HCT116 (cell line): ENCODE measurements around the gene AGK. TPM values are rescaled to one million over a fixed set of nuclear protein-coding genes. Genes with fewer than 3 reads are reported as not detected.

Source experiments
- ATAC-seq: fragments of 200-7000 bp; cut with Tn5 transposase; 2 replicates; pipeline ENCODE4 v1.9.1; 2020; ENCODE audit warnings: mild to moderate bottlenecking, moderate library complexity
- BruUV-seq: library from RNA; stranded (reverse); fragments of 400-500 nt; replicated peaks from 2 replicates; lab custom pipeline; 2021; lab: Mats Ljungman, UMichigan
- CTCF ChIA-PET: fragments of 300-600 bp; sonication (Branson Sonifier 250); formaldehyde crosslinking; loops from one replicate; lab custom pipeline; 2021; ENCODE audit warnings: antibody characterized with exemption; lab: Charles Lee
- POLR2A ChIA-PET: fragments of 300-600, 350-600 bp; sonication (Branson Sonifier 250); formaldehyde crosslinking; loops from one replicate; lab custom pipeline; 2021; ENCODE audit warnings: antibody characterized with exemption; lab: Charles Lee
- RAD21 ChIA-PET, 2 experiments: fragments of 300-600 bp; sonication (Branson Sonifier 250); formaldehyde crosslinking; loops; one replicate each; lab custom pipeline; 2023; ENCODE audit warnings: low total read pairs in 2 of 2; ENCODE audit not compliant: uncharacterized antibody in 2 of 2, unreplicated experiment in 2 of 2, low non-redundant PET in 1 of 2; lab: Charles Lee
- DNase-seq: peaks from one replicate; pipeline ENCODE4 v3.0.0-alpha.2; 2010; ENCODE audit warnings: low read depth, low spot score
- H2AFZ ChIP-seq: fragments of 200-600 bp; shearing (Covaris generic), sonication (generic); 2 replicates; pipeline ENCODE4 v1.6.1; 2017; ENCODE audit warnings: low read depth, mixed run types, mixed read lengths, antibody characterized with exemption, low read length; ENCODE audit not compliant: poor library complexity, severe bottlenecking
- H3K27ac ChIP-seq: 2 replicates; pipeline ENCODE4 v1.5.1; 2012; ENCODE audit warnings: low read depth, low read length
- H3K27me3 ChIP-seq: fragments of 200-600 bp; sonication (generic); 2 replicates; pipeline ENCODE4 v1.6.1; 2016; ENCODE audit warnings: mixed run types, low read length, mixed read lengths; ENCODE audit not compliant: insufficient read depth
- H3K36me3 ChIP-seq, 2 experiments: fragments of 200-500 bp in 1 of 2; fragments of 200-600 bp in 1 of 2; sonication (Bioruptor generic) in 1 of 2; sonication (generic) in 1 of 2; 2 replicates each; pipeline versions ENCODE4 v1.5.1 to v1.6.1; 2014 to 2016; ENCODE audit warnings: low read length in 2 of 2, inconsistent platforms in 1 of 2, mixed read lengths in 1 of 2, mixed run types in 1 of 2; ENCODE audit not compliant: insufficient read depth in 2 of 2, control insufficient read depth in 1 of 2
- H3K4me1 ChIP-seq, 2 experiments: fragments of 200-600 bp in 1 of 2; sonication (generic) in 1 of 2; 2 replicates each; pipeline versions ENCODE4 v1.5.1 to v1.6.1; 2012 to 2017; ENCODE audit warnings: low read length in 2 of 2, inconsistent platforms in 1 of 2, mild to moderate bottlenecking in 1 of 2, mixed read lengths in 1 of 2, mixed run types in 1 of 2, moderate library complexity in 1 of 2; ENCODE audit not compliant: insufficient read depth in 2 of 2, control insufficient read depth in 1 of 2
- H3K4me2 ChIP-seq: fragments of 200-600 bp; sonication (generic); 2 replicates; pipeline ENCODE4 v1.6.1; 2017; ENCODE audit warnings: mixed run types, low read length, mixed read lengths
- H3K4me3 ChIP-seq, 2 experiments: fragments of 200-600 bp in 1 of 2; sonication (generic) in 1 of 2; replicated peaks in 1 of 2; 2 replicates each; pipeline ENCODE4 v1.5.1; 2011 to 2016; ENCODE audit warnings: low read length in 2 of 2, control low read depth in 1 of 2, low read depth in 1 of 2, mild to moderate bottlenecking in 1 of 2, mixed read lengths in 1 of 2, mixed run types in 1 of 2
- H3K79me2 ChIP-seq: fragments of 200-600 bp; sonication (generic); 2 replicates; pipeline ENCODE4 v1.6.1; 2017; ENCODE audit warnings: mild to moderate bottlenecking, mixed run types, low read length, moderate library complexity, mixed read lengths; ENCODE audit not compliant: insufficient read depth
- H3K9ac ChIP-seq: fragments of 200-600 bp; sonication (generic); 2 replicates; pipeline ENCODE4 v1.6.1; 2016; ENCODE audit warnings: low read length, mixed read lengths
- H3K9me2 ChIP-seq: fragments of 200-600 bp; sonication (generic), shearing (Covaris generic); 2 replicates; pipeline ENCODE4 v1.6.1; 2017; ENCODE audit warnings: mixed run types, mild to moderate bottlenecking, moderate library complexity; ENCODE audit not compliant: insufficient read depth
- H3K9me3 ChIP-seq, 2 experiments: fragments of 200-500 bp in 1 of 2; fragments of 200-600 bp in 1 of 2; sonication (Bioruptor generic) in 1 of 2; sonication (generic) in 1 of 2; 2 replicates each; pipeline ENCODE4 v1.6.1; 2014 to 2017; ENCODE audit warnings: low read length in 2 of 2, mixed read lengths in 2 of 2, inconsistent platforms in 1 of 2, low read depth in 1 of 2, mild to moderate bottlenecking in 1 of 2, mixed run types in 1 of 2, moderate library complexity in 1 of 2; ENCODE audit not compliant: control insufficient read depth in 1 of 2, insufficient read depth in 1 of 2
- H4K20me1 ChIP-seq: fragments of 200-600 bp; sonication (generic), shearing (Covaris generic); 2 replicates; pipeline ENCODE4 v1.6.1; 2017; ENCODE audit warnings: mixed run types, mild to moderate bottlenecking, moderate library complexity; ENCODE audit not compliant: insufficient read depth
- ATF3 ChIP-seq: IDR thresholded peaks from 2 replicates; pipeline ENCODE4 v1.6.1; 2012
- CBX3 ChIP-seq: IDR thresholded peaks from 2 replicates; pipeline ENCODE4 v1.6.1; 2012; ENCODE audit warnings: low read depth
- CEBPB ChIP-seq: IDR thresholded peaks from 2 replicates; pipeline ENCODE4 v1.6.1; 2012; ENCODE audit warnings: low read depth
- ELF1 ChIP-seq: IDR thresholded peaks from 2 replicates; pipeline ENCODE4 v1.6.1; 2012; ENCODE audit warnings: low read depth, borderline replicate concordance
- EZH2 ChIP-seq: fragments of 200-600 bp; sonication (generic); IDR thresholded peaks from 2 replicates; pipeline ENCODE4 v1.6.1; 2017; ENCODE audit warnings: antibody characterized with exemption, mixed run types
- MAX ChIP-seq: IDR thresholded peaks from 2 replicates; pipeline ENCODE4 v1.6.1; 2012
- RAD21 ChIP-seq: IDR thresholded peaks from 2 replicates; pipeline ENCODE4 v1.6.1; 2012; ENCODE audit warnings: low read depth, mild to moderate bottlenecking
- REST ChIP-seq: IDR thresholded peaks from 2 replicates; pipeline ENCODE4 v1.6.1; 2012; ENCODE audit warnings: low read depth
- SIN3A ChIP-seq: IDR thresholded peaks from 2 replicates; pipeline ENCODE4 v1.6.1; 2012; ENCODE audit warnings: low read depth
- SP1 ChIP-seq: IDR thresholded peaks from 2 replicates; pipeline ENCODE4 v1.6.1; 2012; ENCODE audit warnings: low read depth
- SRF ChIP-seq: IDR thresholded peaks from 2 replicates; pipeline ENCODE4 v1.6.1; 2012; ENCODE audit warnings: low read depth
- TCF7L2 ChIP-seq: IDR thresholded peaks from 2 replicates; pipeline ENCODE4 v1.7.0; 2011; ENCODE audit warnings: borderline replicate concordance, inconsistent platforms; ENCODE audit not compliant: insufficient read depth, insufficient read length; ENCODE audit errors: extremely low read depth
- YY1 ChIP-seq: IDR thresholded peaks from 2 replicates; pipeline ENCODE4 v1.6.1; 2011; ENCODE audit warnings: low read length, low read depth, moderate library complexity, mild to moderate bottlenecking; ENCODE audit not compliant: insufficient replicate concordance; ENCODE audit errors: extremely low read depth
- ZBTB33 ChIP-seq: IDR thresholded peaks from 2 replicates; pipeline ENCODE4 v1.6.1; 2011; ENCODE audit warnings: mild to moderate bottlenecking, low read length, moderate library complexity; ENCODE audit not compliant: insufficient replicate concordance; ENCODE audit errors: extremely low read depth
- ZFX ChIP-seq: fragments of 450-650 bp; IDR thresholded peaks from 2 replicates; pipeline ENCODE4 v1.6.1; 2017
- ZNF274 ChIP-seq: fragments of 200-500 bp; sonication (Bioruptor generic); IDR thresholded peaks from 2 replicates; pipeline ENCODE4 v1.6.1; 2014; ENCODE audit warnings: mild to moderate bottlenecking, low read depth, low read length, inconsistent platforms
- intact Hi-C: fragments of 100-400 bp; cut with micrococcal nuclease; formaldehyde crosslinking; loops from 2 replicates; pipeline ENCODE4 v1.10.0; 2022
- total RNA-seq: library from RNA; stranded (reverse); gene quantifications from one replicate; pipeline ENCODE4 v1.2.1, GENCODE V29; 2021; ENCODE audit not compliant: unreplicated experiment

The AGK gene
- total RNA-seq, 1 experiment from 2014 or later = 36.3 TPM

- no peak for TF ChIP-seq ZBTB33
- TF ChIP-seq CBX3 = no peak
- no peak for TF ChIP-seq ATF3
- TF ChIP-seq SP1 = no peak
- no peak for TF ChIP-seq TCF7L2
- TF ChIP-seq SRF = no peak
- no peak for TF ChIP-seq ZNF274
- TF ChIP-seq EZH2 = no peak
These were observed 34.6 kb downstream of the AGK start (continued) for GRCh38 chr7:141585592-141586510.

GRCh38 chr7:141586878-141587277, 35.7 kb downstream of the AGK start:
- intact Hi-C loops = no loop called here
- Histone ChIP-seq H4K20me1 (no peaks in the 10 kb centered on the region), H3K36me3 (no peaks in the 10 kb centered on the region), H3K79me2 (no peaks in the 10 kb centered on the region), H3K4me2 (no peak overlapping the region), H3K9ac (no peak overlapping the region), H3K27ac (no peak overlapping the region; the same call in 1 of the 2 replicates), H3K4me1 (peaks cover 0 to 21% of the 10 kb centered on the region in 2 experiments; a peak in 2 of 4 replicates), H3K9me2 (no peaks in the 10 kb centered on the region), H3K27me3 (no peaks in the 10 kb centered on the region), H3K4me3 (no peak overlapping the region), H3K9me3 (no peaks in the 10 kb centered on the region), H2AFZ (no peak overlapping the region)
- ATAC-seq = no peak
- no peak for DNase-seq
- RAD21 ChIA-PET = no interaction called here
- BruUV-seq = no TSS peak
- POLR2A ChIA-PET = no interaction called here
- CTCF ChIA-PET = no interaction called here
- no peak for TF ChIP-seq ZNF274
- TF ChIP-seq RAD21 = no peak
- no peak for TF ChIP-seq MAX
- TF ChIP-seq CBX3 = no peak
- TF ChIP-seq ELF1 = no peak
- no peak for TF ChIP-seq SRF
- no peak for TF ChIP-seq EZH2
- TF ChIP-seq ZFX = no peak
- no peak for TF ChIP-seq SP1
- no peak for TF ChIP-seq SIN3A
- TF ChIP-seq CEBPB = no peak
- no peak for TF ChIP-seq YY1
- no peak for TF ChIP-seq REST
